ENCODE data around the gene EIF4ENIF1.

Gene EIF4ENIF1

GRCh38 chr22:31447337-31447736 lies 42.3 kb downstream of the EIF4ENIF1 start:
- no peak overlapping the region for H3K27ac ChIP-seq
- no peak for TF ChIP-seq ZFX (IDR thresholded peaks at IDR 0.05)
- TF ChIP-seq, protein P1, sequence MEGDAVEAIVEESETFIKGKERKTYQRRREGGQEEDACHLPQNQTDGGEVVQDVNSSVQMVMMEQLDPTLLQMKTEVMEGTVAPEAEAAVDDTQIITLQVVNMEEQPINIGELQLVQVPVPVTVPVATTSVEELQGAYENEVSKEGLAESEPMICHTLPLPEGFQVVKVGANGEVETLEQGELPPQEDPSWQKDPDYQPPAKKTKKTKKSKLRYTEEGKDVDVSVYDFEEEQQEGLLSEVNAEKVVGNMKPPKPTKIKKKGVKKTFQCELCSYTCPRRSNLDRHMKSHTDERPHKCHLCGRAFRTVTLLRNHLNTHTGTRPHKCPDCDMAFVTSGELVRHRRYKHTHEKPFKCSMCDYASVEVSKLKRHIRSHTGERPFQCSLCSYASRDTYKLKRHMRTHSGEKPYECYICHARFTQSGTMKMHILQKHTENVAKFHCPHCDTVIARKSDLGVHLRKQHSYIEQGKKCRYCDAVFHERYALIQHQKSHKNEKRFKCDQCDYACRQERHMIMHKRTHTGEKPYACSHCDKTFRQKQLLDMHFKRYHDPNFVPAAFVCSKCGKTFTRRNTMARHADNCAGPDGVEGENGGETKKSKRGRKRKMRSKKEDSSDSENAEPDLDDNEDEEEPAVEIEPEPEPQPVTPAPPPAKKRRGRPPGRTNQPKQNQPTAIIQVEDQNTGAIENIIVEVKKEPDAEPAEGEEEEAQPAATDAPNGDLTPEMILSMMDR (conservative IDR thresholded peaks at IDR 0.05) = no peak

GRCh38 chr22:31446767-31447166 lies 42.9 kb downstream of the EIF4ENIF1 start:
- H3K27ac ChIP-seq = no peak overlapping the region
- TF ChIP-seq, protein P1 (conservative IDR thresholded peaks at IDR 0.05) = no peak
- no peak for TF ChIP-seq ZFX (IDR thresholded peaks at IDR 0.05)

GRCh38 chr22:31446208-31446607 lies 43.4 kb downstream of the EIF4ENIF1 start:
- no peak overlapping the region for H3K27ac ChIP-seq
- TF ChIP-seq ZFX (IDR thresholded peaks at IDR 0.05) = no peak
- TF ChIP-seq, protein P1 (conservative IDR thresholded peaks at IDR 0.05) = no peak

- TF ChIP-seq, protein P1 (conservative IDR thresholded peaks at IDR 0.05) = no peak
- TF ChIP-seq ZFX (IDR thresholded peaks at IDR 0.05) = no peak
- H3K27ac ChIP-seq = no peak overlapping the region
Observed at GRCh38 chr22:31445642-31446041, 44.0 kb downstream of the EIF4ENIF1 start.

GRCh38 chr22:31443516-31443915 lies 46.1 kb downstream of the EIF4ENIF1 start:
- TF ChIP-seq ZFX (IDR thresholded peaks at IDR 0.05) = no peak
- TF ChIP-seq, protein P1 (conservative IDR thresholded peaks at IDR 0.05) = no peak
- no peak overlapping the region for H3K27ac ChIP-seq

GRCh38 chr22:31442768-31443489 lies 46.7 kb downstream of the EIF4ENIF1 start:
- no peak for TF ChIP-seq ZFX (IDR thresholded peaks at IDR 0.05)
- TF ChIP-seq, protein P1 (conservative IDR thresholded peaks at IDR 0.05) = no peak
- H3K27ac ChIP-seq = no peak overlapping the region

DNA sequence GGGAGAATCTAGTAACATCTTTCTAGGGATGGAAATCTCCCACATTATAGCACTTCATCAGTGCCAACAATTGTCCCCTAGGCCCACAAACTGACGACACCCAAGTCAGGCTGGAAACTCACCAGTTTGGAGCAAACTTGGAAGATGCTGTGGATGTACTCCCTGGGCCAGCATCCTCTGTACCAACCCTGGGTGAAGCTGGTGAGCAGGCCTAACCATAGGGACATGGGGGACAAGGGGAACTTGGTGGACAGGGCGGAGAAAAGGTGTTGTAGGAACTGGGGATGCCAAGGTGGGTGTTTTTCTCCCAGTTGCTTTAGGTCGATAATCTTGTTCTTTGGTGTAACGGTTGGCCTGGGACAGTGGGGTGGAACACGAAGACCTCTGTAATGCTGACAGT lies 48.0 kb downstream of the EIF4ENIF1 start:
- TF ChIP-seq, protein P1 (conservative IDR thresholded peaks at IDR 0.05) = no peak
- TF ChIP-seq ZFX (IDR thresholded peaks at IDR 0.05) = no peak
- H3K27ac ChIP-seq = no peak overlapping the region
